Gastrocnemius medialis (tissue), 4 donors: ENCODE results near the gene GIMAP8.

Experiments used
- CTCF ChIP-seq, 5 experiments: fragments of 450-650 bp in 3 of 5; fragments of 200-600 bp in 2 of 5; sonication (generic) in 2 of 5; IDR thresholded peaks in 4 of 5; conservative IDR thresholded peaks in 1 of 5; 1 replicate in 4 of 5; 2 replicates in 1 of 5; pipeline ENCODE4 v1.5.1; 2016 to 2019; ENCODE audit warnings: antibody characterized with exemption in 5 of 5, mild to moderate bottlenecking in 3 of 5, moderate library complexity in 3 of 5
- POLR2A ChIP-seq, 2 donors: fragments of 450-650 bp; IDR thresholded peaks; one replicate each; pipeline ENCODE4 v1.6.1; 2017; ENCODE audit warnings: antibody characterized with exemption in 2 of 2, mild to moderate bottlenecking in 2 of 2, moderate library complexity in 2 of 2

DNA sequence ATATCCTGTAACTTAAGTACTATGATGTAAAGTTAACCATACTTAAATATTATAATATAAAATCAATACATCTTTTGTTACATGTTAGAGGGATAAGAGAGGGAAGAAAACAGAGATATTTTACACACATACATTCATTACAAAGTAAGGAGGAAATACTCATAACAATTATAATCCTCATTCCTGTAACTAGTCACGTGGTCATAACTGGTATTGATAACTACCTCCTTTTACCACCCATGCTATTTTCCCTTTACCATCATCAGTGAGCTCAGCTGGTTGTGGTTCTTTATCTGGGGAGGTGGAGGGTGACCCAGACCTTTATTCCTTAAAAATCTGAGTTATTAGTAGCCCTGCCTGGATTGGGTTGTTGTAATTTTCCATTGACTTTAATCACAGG is 8.3 kb downstream of the GIMAP8 start:
- TF ChIP-seq CTCF (IDR thresholded peaks at IDR 0.05 in 4 of 5, conservative IDR thresholded peaks at IDR 0.05 in 1 of 5) (no peak), POLR2A (IDR thresholded peaks at IDR 0.05) (no peak)
